Activated CD8-positive, alpha-beta memory T cell treated with anti-CD3 and anti-CD28 coated beads for 4 hours (primary cell): ENCODE measurements around the gene IL18R1.
"Not testable (repeated sequence)": the region's sequence is repeated elsewhere in the genome, so short reads cannot be mapped to it uniquely, and the experiment has no call there.

ENCODE experiments used
- DNase-seq, 2 donors: peaks; one replicate each; pipeline ENCODE4 v3.0.0-alpha.2; 2020; ENCODE audit warnings: low read depth in 2 of 2

The IL18R1 gene

DNA sequence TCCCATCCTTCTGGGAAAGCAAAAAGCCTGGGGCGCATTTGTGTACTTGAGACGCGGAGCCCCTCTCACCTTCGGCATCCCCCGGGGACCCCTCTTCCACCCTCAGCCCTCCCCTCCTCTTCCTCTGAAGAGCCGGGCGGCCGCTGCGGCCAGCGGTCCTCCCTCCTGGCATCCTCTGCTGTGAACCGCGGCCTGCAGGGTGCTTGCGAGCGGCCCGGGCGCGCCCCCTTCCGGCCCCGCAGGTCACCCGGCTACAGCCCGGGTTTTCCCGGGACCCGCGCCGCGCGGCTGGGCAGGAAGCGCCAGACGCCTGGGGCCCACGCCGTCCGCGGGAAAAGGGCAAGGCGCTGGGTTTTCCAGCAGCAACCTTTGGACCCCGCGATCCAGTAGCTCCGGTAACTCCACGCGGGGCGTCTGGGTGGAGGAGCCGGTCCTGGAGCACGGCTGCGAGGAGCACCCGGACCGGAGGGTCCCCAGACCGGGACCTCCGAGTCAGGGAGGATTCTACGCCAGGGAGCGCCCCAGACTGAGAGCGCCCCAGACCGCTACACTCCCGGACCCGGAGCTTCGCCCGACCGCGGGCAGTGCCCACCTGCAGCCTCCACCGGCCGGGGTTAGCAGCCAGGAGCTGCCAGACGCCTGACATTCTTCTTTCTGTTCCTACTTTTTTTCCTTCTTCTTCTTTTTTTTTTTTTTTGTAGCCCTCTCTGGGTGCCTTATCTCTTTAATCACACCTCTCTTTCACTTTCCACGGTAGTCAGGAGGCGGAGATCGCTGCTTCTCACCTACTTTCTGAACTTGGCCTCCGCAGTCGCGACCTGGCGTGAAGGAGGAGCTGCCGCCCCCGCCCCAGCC lies at the start of gene IL18R1:
Gene IL18R1, plus strand, starts transcription at position 271 of the 855 bp plus-strand sequence. CDS start 6,865 bp downstream, outside the sequence.
- peak; percentile 44 to 49 for DNase-seq

DNA sequence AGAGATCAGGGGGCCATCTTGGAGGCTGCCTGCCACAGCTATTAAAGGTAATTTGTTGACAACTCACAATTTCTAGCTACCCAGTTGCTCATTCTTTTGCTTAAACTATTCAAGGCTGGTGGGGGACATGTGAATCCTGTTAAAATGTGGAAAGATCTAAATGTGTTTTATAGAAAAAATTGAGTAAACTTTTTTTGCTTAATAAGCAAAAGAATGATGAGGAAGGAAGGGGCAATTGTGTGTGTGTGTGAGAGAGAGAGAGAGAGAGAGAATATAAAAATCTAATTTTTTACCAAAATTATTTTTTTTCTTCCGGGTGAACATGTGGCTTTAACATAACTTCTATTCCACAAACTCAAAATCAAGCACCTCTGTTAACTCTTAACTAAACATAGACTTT lies 49.5 kb upstream of the IL18R1 start:
- no peak for DNase-seq

- DNase-seq: no peak
These were observed 44.5 kb upstream of the IL18R1 start, which contains the start of gene IL1RL1 for GRCh38 chr2:102310964-102311640. TSS of gene IL1RL1 (plus strand) at chr2:102311563. CDS start at chr2:102338265, 26,702 bp downstream.

DNA sequence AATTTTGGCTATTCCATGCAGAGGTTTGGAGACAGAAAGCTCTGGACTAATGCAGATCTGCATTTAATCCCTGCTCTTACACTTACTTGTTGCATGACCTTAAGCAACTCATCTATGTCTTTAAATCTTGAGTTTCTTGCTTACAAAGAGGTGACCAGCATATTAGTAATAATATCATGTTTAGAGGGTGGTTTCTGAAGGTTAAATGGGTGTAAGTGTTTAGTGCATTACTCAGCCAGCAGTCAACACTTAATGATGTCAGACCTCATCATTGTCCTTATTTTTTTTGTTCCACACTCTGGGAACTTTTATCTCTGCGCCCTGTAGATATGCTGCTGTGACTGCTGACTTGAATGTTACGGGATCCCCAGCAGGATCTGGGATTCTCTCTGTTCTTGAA lies 42.6 kb upstream of the IL18R1 start:
- DNase-seq: no peak

DNA sequence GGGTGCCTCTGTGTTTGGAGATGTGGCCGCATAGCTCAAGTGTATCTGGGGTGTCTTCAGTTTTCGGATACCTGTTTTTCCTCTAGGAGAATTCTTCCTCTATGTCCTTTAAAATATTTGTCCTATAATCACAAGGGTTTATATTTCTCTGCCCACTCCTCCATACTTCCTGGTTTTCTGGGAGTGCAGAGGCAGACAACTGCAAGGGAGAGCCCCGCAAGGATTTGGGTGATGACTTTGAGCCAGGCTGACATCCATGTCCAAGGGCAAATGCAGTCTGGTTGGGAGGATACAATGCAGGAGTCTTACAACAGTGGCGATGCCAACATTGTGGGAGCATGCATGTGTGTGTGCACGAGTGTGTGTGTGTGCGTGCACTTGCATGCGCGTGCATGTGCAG lies 42.1 kb upstream of the IL18R1 start:
- DNase-seq: no peak

DNA sequence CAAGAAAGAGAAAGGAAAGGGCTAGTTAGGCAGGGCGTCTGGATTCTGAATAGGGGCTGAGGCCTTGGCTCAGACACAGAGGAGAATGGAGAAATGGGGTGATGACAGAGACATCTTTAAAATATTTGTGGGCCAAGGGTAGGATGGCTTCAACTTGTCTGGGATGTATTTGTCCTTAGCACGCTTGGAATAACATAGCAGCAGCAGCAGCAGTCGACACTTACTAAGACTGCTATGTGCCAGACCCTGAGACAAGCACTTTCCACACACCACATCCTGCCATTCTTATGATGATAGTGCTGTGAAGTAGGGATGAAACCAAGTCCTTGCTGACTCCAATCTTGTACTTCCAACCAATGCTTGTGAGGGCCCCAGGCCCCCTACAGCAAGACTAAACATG lies 41.6 kb upstream of the IL18R1 start:
- DNase-seq: no peak

DNA sequence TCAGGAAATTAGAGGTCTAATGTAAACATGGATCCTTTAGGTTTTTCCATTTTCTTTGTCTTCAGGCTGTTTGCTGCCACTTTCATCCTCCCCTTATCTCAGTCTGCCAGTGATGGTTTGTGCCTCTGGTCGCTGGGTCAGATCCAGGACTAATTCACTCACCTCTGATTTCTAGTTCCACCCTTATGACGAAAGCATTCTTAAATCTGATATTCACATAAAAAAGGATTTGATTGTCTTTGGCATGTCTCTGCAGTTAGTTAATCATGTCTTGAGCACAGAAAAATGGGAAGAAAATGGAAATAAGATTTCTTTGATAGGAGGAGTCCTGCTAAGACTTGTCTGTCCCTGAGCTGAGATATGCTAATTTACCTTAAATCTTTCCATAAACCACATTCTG lies 39.7 kb upstream of the IL18R1 start:
- DNase-seq: no peak

- DNase-seq: no peak
These were observed 37.9 kb upstream of the IL18R1 start for GRCh38 chr2:102317715-102318114.

DNA sequence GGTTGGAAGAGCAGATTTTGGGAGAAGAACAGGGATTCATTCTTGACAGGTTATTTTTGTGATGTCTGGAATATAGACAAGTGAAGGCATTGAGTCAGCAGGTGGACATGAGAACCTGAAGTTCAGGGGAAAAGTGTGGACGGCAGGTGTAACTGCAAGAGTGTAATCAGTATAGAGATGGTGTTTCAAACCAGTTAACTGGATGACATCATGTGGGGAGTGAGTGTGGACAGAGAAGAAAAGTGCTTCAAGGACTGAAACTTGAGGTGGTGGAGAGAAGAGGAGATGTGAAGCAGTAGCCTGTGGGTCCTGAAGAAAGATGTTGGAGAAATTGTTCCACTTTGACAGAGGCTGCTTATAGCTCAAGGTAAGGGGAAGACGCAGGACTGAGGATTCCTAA lies 37.2 kb upstream of the IL18R1 start:
- DNase-seq: no peak

- no peak for DNase-seq
These were observed 33.5 kb upstream of the IL18R1 start for GRCh38 chr2:102321941-102322719.

- DNase-seq: not testable (repeated sequence)
These were observed 30.7 kb upstream of the IL18R1 start for GRCh38 chr2:102324914-102325313.

GRCh38 chr2:102331311-102331980 lies 24.1 kb upstream of the IL18R1 start:
- DNase-seq: no peak

DNA sequence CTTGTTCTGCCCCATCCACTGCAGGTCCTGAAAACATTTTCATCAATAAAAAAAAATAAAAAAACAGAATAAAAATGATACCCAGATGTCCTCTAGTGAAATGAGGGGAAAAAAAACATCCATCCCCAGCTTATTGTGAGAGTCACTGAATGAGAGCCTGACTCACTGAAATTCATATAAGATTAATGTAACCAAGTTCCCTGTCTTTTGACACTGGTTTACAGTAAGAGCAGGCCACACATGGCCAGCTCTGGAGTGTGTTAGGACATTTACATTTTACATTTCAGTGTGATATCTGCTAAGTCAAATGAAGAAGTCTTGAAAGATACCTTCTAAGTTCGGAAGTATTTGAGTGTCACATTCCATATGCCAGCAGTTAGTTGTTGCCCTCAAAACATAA lies 21.1 kb upstream of the IL18R1 start:
- no peak for DNase-seq

GRCh38 chr2:102335871-102336366 lies 19.7 kb upstream of the IL18R1 start:
- no peak for DNase-seq

DNA sequence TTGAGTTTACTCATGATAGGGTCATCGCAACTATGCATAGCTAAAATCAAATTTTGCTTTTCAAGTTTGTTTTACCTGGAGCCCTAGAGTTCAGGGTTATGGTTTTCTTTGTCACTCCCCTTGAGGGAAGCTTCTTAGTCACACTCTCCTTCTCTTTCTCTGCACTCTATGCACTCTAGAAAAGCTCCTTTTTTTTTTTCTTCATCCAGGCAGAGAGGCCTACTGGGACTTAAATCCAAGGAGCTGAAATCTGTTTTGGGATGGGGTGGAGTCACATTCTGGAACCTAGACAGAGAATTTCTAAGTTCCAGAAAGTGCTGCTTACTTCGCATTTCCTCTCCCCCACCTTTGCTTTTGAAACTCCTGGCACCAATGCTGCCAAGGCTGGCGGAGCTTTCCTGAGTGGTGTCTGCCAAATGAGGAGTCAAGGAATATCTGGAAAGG lies 19.1 kb upstream of the IL18R1 start:
- DNase-seq: no peak

GRCh38 chr2:102337012-102337411 lies 18.6 kb upstream of the IL18R1 start:
- no peak for DNase-seq

GRCh38 chr2:102337481-102338386 lies 17.9 kb upstream of the IL18R1 start:
- DNase-seq: no peak

DNA sequence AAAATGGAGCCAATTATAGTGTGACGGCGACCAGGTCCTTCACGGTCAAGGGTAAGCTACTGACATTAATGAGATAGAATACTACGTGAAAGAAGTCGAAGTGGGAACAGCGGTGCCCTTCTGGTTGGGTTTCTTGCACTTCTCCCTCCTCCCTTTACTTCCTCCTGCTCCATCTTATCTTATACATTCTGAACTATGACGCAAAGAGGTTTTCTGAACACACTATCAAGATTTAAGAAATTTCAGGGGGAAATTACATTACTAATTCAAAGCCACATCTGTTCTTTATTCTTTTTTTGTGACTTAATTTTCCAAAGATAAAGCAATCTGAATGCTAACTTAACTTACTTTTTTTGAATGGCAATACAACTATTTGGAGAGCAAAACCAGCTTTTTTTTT lies 14.8 kb upstream of the IL18R1 start:
- DNase-seq: no peak

DNA sequence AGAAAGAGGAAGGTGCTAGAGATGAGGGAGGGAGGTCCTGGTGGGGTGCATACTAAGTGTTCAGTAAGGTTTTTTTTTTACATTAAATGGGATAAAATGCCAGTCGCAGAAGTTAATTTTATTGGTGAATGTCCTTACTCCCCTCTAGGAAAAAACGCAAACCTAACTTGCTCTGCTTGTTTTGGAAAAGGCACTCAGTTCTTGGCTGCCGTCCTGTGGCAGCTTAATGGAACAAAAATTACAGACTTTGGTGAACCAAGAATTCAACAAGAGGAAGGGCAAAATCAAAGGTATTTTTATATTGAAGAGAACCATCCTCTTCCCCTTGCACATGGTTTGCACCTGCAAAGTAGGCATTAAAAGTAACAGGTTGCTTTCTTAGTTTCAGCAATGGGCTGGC lies 12.7 kb upstream of the IL18R1 start:
- no peak for DNase-seq

DNA sequence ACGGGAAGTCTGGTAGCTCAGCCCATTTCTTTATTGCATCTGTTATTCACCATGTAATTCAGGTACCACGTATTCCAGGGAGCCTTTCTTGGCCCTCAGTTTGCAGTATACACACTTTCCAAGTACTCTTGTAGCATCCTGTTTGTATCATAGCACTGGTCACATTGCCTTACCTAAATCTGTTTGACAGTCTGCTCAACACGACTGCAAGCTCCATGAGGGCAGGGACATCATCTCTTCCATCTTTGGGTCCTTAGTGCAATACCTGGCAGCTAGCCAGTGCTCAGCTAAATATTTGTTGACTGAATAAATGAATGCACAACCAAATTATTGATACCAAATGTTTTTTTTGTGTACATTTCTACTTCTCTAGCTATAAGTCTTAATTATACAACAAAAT lies 11.2 kb upstream of the IL18R1 start:
- DNase-seq: no peak
